HG02943 (cell line): ENCODE results near the gene PWWP2B.

ENCODE experiments used
- ATAC-seq: cut with Tn5 transposase; IDR thresholded peaks from one replicate; pipeline ENCODE4 v1.9.1; 2021; ENCODE audit warnings: mild to moderate bottlenecking, low read depth, moderate library complexity; ENCODE audit not compliant: unreplicated experiment

PWWP2B gene

GRCh38 chr10:132416566-132417256 is 19.7 kb downstream of the PWWP2B start:
- ATAC-seq: no peak

DNA sequence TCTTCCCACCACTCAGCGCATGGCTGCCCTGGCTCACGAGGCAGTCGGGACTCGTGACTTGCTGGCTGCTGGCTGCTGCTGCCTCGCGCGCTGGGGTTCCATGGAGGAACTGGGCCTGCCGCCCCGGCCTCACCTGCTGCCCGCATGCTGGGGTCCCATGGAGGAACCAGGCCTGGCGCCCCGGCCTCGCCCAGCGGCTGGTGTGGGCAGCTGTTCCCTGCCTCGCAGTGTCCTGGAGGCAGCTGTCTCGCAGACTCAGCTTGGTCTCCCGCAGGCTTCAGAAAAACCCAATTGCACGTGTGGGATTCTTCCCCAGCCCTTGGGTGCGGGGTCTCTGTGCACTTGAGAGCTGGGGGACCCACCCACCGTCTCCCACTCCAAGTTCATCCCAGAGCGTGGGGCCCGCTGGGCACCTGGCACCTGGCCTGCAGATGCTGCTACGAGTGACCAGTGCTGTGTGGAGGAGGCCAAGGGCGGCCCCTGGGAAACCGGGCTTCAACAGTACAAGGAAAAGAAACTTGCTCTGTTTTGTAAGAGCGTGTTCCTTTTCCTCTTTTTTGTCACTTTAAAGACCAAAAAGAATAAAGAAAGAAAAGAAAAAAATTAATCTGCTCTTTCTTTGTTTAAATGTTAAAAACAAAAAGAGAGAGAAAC is 20.4 kb downstream of the PWWP2B start:
- ATAC-seq: no peak

DNA sequence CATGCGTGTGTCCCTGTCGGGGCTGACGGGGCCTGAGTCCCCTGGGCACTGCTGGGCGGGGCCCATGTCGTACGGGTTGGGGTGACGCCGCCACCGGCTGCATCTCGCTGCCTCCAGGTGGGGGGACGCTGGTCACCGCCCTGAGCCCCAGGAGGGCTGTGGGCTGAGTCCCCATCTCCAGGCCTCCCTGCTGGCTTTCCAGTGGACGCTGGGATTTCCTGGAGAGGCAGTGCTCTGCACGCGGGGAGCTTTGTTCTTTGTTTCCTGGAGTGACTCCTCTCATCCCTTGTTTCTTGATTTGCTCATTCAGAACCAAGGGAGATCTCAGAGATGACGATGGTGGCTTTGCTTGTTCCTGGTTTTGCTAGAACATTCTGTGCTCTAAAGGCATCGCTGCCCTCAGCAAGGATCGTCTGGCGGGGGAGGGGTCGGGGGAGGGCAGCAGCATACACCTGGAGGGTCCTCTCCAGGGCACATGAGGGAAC is 21.0 kb downstream of the PWWP2B start:
- ATAC-seq: no peak

DNA sequence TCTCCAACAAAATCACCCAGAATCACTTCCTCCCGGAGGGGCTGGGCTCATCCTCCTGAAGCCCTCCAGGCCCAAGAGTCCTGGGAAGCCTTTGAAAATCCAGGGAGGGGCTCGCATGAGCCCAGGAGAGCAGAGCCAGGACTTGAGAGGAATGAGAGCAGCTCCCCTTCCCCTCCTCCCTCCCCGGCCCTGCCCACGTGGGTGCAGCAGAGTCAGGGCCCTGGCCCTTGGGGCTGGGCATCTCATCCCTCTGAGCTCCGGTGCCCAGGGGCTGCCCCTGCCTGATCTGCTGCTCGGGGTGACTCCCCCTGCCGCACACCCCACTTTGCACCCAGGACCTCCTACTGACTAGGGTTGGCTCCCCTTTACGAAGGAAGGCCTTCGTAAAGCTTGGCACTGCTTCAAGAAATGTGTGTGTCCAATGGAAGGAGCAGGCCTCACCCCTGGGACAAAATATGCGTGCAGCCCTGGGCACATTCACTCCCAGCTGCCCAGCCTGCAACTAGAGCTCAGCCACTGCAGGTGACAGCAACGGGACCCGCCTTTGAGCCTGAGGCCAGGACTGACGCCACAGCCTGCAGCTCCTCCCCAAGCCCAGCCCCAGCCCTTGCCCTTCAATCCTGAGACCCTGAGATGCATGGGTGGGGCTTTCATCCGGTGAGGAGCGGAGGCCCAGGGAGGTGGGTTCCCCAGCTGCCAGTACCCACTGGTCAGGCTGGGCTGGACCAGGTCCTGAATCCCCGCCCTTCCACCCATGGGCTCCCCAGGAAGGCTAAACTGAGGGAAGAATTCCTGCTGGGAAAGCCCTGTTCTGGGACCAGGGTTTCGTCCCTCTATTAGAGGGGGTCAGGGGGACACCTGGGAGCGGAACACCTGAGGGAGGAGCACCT is 21.8 kb downstream of the PWWP2B start:
- ATAC-seq: no peak

- ATAC-seq: no peak
Observed at GRCh38 chr10:132419538-132420468, 22.8 kb downstream of the PWWP2B start.

DNA sequence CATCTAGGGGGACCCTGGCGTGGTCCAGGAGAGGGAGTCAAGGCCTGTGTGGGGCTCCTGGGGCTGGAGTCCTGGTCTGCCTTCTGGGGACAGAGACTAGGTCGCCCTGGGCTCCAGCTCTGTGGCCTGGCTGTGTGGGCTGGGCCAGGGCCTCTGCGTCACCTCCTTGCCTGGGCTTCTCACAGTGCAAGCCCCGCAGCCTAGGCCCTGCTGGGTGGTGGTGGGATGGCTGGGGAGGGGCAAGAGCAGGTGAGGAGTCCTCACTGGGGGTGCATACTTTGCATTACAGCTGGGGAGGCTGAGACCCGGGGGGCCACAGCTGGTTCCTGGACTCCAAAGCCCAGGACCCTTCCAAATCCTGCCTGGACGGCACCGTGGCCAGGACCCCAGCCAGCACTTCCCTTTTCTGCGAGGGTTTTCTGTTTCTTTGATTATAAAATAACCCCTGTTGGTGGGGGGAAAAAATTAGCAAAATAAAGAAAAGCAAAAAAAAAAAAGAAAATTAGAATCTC is 23.5 kb downstream of the PWWP2B start:
- ATAC-seq: no peak

DNA sequence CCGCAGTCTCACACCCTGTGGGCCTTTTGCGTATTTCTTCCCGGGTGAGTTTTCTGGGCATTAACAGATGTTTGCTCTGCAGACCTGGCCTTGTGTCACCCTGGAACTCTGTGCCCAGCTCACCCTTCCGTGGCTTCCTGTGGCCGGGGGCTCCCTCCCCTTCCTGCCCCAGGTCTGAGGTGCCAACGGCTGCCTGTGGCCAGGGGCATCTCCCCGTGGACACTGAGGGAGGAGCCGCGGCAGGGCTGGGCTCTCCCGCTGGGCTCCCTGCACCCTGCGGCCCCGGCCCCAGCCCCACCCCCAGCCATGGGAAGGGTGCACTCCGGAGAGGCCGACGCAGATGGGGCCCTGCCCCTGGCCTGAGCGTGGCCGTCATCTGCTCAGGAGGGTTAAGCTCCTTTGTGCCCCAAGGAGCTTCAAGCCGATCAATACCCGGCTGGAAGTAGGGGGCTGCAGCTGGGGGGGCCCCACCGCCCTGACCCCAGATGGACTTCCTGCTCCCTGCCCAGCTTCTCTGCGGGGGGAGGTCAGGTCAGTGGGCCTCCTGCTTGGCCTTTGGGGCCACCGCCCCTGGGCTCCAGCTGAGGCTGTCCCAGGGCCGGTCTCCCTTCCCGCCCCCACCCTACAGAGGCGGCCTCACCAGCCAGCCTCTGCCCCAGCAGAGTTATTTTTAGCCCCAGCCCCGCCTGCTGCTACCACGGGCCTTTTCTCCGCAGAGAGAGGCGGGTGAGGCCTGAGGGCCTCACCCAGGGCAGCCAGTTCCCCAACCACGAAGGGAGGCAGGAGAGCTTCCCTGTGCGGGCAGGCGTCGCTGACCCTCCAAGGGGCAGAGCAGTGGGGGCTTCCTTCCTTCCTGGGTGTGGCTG is 24.2 kb downstream of the PWWP2B start:
- ATAC-seq: peak; percentile 50

GRCh38 chr10:132421847-132422751 is 25.1 kb downstream of the PWWP2B start:
- ATAC-seq: peak; percentile 44

DNA sequence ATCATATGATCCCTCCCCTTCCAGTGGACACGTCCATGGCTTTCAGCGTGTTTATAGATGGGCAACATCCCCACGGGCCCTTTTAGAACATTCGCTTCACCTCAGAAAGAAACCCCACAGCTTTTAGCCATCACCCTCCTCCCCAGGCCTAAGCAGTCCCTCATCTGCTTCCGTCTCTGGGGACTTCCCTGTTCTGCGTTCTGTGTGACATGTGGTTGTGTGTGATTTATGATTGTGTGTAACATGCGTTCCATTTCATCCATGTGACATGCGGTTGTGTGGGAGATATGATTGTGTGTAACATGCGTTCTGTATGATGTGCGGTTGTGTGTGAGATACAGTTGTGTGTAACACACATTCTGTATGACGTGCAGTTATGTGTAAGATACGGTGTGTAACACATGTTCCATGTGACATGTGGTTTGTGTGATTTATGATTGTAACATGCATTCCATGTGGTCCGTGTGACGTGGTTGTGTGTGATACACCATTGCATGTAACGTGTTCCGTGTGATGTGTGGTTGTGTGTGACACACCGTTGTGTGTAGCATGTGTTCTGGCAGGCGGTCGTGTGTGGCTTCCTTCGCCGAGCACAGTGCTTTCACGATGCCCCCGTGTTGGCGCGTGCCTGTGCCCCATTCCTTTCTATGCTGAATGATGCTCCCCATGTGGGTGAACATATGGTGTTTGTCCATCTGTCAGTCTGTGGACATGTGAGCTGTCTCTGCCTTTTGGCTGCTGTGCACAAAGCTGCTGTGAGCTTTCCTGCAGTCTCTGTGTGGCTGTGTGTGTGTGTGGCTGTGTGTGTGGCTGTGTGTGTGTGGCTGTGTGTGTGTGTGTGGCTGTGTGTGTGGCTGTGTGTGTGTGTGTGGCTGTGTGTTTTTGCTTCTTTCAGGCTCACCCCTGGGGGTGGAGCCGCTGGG is 26.2 kb downstream of the PWWP2B start:
- peak; percentile 27 for ATAC-seq

DNA sequence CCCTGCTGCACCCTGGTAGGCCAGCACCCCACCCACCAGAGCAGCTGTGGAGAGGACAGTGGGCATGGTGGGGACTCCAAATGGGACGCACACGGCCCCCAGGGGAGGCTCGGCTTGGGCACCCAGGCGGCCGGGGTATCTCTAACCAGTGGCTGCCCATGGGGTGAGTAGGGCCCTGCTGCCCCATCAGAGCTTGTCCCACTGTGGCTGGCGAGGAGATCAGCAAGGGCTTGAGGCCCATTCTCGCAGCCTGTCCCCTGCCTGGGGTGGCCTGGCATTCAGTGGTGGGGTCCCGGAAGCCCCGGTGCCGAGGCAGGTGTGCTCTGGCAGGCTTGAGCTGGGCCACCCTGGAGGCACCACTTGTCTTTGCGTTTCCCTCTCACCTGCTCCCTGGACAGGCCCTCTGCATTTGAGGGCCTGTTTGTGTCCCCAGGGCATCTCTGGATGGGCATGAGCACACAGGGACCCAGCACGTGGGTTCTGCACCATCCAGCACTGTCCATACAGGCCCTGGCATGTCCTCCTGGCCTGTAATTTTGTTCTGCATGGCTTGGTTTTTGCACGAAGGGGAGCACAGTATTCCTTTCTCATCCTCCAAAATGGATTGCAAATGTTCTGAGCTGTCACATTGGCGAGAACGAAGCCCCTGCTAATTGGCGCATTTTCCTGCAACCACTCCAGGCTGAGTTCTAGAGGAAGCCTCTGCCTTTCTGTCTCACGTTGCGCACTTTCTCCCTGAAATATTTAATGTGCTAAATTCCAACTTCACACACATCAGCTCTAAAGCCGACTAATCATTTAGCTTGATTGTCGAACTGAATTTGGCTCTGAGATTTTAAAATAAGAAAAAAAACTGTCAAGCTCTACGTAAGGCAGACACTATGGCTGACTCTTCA is 27.2 kb downstream of the PWWP2B start:
- no peak for ATAC-seq

DNA sequence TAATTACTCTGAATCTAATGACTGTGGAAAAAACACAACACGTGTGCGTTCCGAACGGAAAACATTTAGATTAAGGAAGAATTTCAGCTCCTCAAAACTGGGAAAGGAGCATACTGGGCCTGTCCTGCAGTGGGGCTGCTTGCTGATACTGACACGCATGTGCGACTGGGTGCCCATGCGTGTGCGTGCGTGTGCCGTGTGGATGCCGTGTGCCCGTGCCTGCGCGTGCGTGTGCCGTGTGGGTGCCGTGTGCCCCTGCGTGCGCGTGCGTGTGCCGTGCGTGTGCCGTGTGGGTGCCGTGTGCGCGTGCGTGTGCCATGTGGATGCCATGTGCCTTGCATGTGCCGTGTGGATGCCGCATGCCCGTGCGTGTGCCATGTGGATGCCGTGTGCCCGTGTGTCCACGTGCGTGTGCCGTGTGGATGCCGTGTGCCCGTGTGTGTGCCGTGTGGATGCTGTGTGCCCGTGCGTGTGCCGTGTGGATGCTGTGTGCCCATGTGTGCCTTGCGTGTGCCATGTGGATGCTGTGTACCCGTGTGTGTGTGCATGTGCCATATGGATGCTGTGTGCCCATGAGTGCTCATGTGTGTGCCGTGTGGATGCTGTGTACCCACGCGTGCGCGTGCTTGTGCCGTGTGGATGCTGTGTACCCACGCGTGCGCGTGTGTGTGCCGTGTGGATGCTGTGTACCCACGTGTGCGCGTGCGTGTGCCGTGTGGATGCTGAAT is 28.2 kb downstream of the PWWP2B start:
- ATAC-seq: no peak

DNA sequence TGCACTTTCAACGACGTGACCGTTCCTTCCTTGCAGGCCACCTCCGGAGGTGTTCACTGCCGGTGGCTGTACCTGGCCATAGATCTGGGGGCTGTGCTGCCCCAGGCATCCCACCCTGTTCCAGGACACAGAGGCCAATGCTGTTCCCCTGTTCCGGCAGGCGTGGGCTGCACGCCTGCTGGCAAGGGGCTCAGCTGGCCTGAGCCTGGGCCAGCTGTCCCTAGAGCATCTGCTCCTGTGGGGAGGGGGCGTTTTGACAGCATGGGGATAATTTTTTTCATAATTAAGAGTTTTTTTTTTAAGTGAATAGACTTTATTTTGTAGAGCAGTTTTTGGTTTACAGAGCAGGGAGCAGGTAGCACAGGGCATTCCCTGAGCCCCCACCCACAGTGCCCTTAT is 28.8 kb downstream of the PWWP2B start:
- ATAC-seq: no peak

- no peak for ATAC-seq
Observed at GRCh38 chr10:132427006-132427771, 30.2 kb downstream of the PWWP2B start.

GRCh38 chr10:132427939-132428367 is 31.0 kb downstream of the PWWP2B start:
- ATAC-seq: no peak
